GM10266 (cell line): Measurements from ENCODE around the gene DDX49.

Experiments
- DNase-seq: peaks from one replicate; pipeline ENCODE4 v3.0.0; 2012; ENCODE audit errors: extremely low spot score
- TF ChIP-seq, protein P1 (sequence below): IDR thresholded peaks from 2 replicates; pipeline ENCODE4 v1.5.1; 2012; ENCODE audit warnings: mild to moderate bottlenecking, low read depth; ENCODE audit not compliant: control insufficient read depth, insufficient read depth; ENCODE audit errors: missing control alignments

Gene DDX49

DNA sequence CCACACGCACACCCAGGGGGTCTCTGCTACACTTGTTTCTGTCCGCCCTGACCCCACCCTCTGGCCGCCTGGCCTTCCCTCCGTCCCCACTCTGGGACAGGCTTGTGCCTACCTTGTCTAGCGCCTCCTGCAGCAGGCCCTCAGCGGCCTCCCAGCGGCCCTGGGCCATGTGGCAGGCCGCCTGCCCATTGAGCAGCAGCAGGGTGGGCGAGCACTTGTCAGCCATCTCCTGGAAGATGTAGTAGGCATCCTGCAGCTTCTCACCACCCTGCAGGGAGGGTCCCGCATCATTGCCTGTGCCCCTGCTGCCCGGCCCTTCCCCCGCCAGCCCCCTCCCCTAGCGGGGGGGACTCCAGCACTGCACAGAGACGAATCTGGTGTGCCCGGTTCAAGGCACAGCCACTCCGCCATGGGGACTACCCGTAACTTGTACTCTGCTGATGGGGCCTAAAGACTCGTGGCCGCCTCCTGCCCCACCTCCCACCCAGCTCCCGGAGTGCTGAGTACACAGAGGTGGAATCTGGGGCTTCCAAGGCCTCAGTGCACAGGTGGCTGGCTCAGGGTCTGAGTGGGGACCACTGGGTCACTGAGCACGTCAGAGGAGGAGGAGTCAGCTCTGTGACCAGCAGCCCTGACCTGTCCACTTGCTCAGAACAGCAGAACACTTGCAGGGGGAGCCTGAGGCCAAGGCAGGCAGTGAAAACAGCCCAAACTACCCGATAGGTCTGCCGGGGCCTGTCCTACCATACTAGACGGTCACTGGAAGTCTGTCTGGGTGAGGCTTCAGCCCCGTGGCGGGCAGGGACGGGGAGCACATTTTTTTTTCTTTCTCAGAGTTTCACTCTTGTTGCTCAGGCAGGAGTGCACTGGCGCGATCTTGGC, 16.1 kb upstream of the DDX49 start:
- no peak for DNase-seq
- TF ChIP-seq, protein P1, sequence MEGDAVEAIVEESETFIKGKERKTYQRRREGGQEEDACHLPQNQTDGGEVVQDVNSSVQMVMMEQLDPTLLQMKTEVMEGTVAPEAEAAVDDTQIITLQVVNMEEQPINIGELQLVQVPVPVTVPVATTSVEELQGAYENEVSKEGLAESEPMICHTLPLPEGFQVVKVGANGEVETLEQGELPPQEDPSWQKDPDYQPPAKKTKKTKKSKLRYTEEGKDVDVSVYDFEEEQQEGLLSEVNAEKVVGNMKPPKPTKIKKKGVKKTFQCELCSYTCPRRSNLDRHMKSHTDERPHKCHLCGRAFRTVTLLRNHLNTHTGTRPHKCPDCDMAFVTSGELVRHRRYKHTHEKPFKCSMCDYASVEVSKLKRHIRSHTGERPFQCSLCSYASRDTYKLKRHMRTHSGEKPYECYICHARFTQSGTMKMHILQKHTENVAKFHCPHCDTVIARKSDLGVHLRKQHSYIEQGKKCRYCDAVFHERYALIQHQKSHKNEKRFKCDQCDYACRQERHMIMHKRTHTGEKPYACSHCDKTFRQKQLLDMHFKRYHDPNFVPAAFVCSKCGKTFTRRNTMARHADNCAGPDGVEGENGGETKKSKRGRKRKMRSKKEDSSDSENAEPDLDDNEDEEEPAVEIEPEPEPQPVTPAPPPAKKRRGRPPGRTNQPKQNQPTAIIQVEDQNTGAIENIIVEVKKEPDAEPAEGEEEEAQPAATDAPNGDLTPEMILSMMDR: no peak

DNA sequence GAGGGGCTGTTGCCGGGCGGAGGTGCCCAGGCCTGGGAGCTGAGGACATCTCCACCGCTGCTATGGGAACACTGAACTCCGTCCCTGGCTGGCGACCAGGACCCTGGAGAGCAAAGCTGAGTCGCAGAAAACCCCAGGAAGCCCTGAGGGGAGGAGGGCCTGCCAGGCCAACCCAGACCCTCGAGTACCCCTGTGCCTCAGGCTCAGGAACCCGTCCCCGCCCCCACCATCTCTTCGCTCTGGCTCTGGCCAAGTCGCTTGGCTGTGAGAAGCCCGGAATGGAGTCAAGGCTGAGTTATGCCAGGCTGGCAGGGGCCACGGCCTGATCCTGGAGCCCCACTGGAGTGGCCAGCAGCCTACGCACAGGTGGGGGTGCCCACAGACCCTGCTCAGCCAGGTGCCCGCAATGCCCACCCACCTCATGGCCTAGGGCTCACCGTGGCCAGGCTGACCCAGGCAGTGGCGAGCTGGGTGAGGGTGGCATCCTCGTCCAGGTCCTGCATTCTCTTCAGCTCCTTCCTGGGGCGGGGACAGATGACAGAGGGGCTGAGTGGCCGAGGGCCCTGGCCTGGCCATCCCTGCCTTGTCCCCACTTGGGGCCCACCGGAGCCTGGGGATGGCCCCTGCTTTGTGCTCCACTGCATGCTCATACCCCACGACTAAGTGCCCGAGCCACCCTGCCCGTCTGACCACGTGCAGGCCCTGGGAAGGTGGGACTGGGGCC, 15.0 kb upstream of the DDX49 start:
- TF ChIP-seq, protein P1: no peak
- DNase-seq: no peak

- TF ChIP-seq, protein P1: no peak
- no peak for DNase-seq
These were observed 14.5 kb upstream of the DDX49 start for GRCh38 chr19:18905058-18905456.

GRCh38 chr19:18905513-18906236, 13.8 kb upstream of the DDX49 start:
- DNase-seq: no peak
- TF ChIP-seq, protein P1: no peak

- DNase-seq: no peak
- TF ChIP-seq, protein P1: no peak
These were observed 12.7 kb upstream of the DDX49 start for GRCh38 chr19:18906605-18907519.

DNA sequence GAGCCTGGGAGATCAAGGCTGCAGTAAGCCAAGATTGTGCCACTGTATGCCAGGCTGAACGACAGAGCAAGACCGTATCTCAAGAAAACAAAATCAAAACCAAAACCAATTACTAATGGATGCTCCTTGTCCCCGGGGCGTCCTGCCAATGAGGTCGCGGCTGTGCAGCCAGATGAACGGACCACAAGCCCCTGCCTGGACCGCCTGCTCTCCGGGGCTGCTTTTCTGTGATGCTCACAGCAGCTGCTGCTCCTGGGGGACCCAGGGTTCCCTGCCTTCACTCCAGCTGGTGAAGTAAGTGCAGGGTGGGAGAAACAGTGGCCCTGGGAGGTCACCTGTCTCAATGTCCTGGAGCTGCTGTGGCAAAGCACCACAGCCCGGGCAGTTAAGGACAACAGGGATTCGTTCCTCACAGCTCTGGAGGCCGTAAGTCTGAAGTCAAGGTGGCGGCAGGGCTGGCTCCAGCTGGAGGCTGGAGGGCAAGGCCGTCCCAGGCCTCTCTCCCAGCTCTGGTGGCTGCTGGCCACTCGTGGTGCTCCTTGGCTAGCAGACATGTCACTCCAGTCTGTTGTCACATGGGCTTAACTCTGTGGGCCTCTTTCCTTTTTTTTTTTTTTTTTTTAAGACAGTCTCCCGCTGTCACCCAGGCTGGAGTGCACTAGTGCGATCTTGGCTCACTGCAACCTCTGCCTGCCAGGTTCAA, 10.4 kb upstream of the DDX49 start:
- DNase-seq: no peak
- TF ChIP-seq, protein P1: no peak
